WTC11 (cell line): ENCODE measurements around the gene PIK3C2G.

Experiments used
- CTCF ChIP-seq: fragments of 200-600 bp; IDR thresholded peaks from 2 replicates; pipeline ENCODE4 v1.8.0; 2022; ENCODE audit warnings: antibody characterized with exemption
- RELA ChIP-seq: sonication (generic); formaldehyde crosslinking; IDR thresholded peaks from 2 replicates; pipeline ENCODE4 v1.8.1; 2022; ENCODE audit warnings: missing genetic modification reagents, mild to moderate bottlenecking, borderline replicate concordance
- TF ChIP-seq, protein P1 (sequence below): sonication (generic); formaldehyde crosslinking; IDR thresholded peaks from 2 replicates; pipeline ENCODE4 v1.8.0; 2022; ENCODE audit warnings: mild to moderate bottlenecking, missing genetic modification reagents

DNA sequence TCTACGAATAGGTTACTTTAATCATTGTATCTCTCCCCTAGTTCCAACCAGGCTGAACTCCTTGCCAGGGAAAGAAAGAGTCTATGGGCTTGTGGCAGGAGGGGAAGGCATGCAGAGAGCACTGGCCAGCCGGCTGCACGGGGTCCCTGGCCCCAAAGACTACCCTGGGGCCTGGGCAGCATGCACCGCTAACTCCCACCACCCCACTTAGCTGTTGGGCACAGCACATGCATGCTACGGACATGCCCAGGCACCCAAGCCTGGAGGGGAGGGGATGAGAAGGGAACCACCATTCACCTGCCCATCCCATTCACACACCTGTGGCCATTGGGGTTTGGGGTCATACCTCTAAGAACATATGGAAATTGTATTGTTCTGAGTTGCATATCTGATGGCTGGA lies 94.1 kb downstream of the PIK3C2G start:
- TF ChIP-seq, protein P1, sequence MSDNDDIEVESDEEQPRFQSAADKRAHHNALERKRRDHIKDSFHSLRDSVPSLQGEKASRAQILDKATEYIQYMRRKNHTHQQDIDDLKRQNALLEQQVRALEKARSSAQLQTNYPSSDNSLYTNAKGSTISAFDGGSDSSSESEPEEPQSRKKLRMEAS = no peak
- TF ChIP-seq CTCF (no peak), RELA (CRISPR knock-in tag) (no peak)
